SH-SY5Y (cell line): ENCODE results near the gene DNAI2.

Experiments used
- GATA2 ChIP-seq: IDR thresholded peaks from 2 replicates; pipeline ENCODE4 v1.6.1; 2011; ENCODE audit warnings: mild to moderate bottlenecking, low read depth, low read length
- GATA3 ChIP-seq: IDR thresholded peaks from 2 replicates; pipeline ENCODE4 v1.6.1; 2011; ENCODE audit warnings: low read depth, mild to moderate bottlenecking, low read length, moderate library complexity

DNA sequence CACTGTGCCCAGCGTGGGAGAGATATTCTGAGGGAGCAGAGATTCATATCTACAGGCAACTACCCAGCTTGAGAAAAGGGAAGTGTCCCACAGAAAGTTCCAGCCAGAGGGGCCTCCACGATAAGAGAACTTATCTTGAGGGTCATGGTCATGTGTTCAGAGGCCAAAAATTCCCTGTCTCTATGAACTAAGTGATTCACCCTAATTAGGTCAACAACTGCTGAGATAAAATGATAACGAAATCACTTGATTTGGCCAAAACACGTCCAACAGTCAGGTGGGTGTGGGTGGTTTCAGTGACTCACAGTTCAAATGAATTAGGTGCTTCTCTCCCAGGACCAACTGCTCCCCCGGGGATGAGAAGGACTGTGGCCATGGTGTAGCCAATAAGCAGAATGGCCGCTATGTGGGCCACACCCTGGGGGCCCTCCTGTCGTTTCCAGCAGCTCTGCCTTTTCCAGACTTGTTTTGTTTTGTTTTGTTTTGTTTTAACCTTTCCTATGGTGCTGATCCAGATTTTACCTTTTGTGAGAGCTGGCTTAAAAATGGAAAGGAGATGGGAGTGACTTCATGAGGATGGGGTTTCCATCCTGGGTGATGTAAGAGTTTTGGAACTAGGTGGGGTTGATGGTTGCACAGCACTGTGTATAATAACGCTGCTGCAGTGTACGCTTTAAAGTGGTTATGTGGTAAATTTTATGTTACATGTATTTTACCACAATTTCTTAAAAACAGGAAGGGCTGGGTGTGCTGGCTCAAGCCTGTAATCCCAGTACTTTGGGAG lies 8.7 kb downstream of the DNAI2 start:
- TF ChIP-seq GATA3 (no peak), GATA2 (no peak)
